HG03520 (cell line): Measurements from ENCODE around the gene GASK1A.
"Not testable (repeated sequence)": the region's sequence is repeated elsewhere in the genome, so short reads cannot be mapped to it uniquely, and the experiment has no call there.

Experiments
- ATAC-seq: cut with Tn5 transposase; IDR thresholded peaks from one replicate; pipeline ENCODE4 v1.9.1; 2021; ENCODE audit warnings: mild to moderate bottlenecking, moderate library complexity; ENCODE audit not compliant: unreplicated experiment

GASK1A gene

GRCh38 chr3:43030162-43030935 lies 51.2 kb downstream of the GASK1A start:
- no peak for ATAC-seq

- no peak for ATAC-seq
Measured at GRCh38 chr3:43031485-43031884, 52.4 kb downstream of the GASK1A start.

GRCh38 chr3:43031889-43032545 lies 52.9 kb downstream of the GASK1A start:
- ATAC-seq: no peak

- no peak for ATAC-seq
Measured at GRCh38 chr3:43032646-43033628, 53.8 kb downstream of the GASK1A start.

GRCh38 chr3:43034200-43034599 lies 55.1 kb downstream of the GASK1A start:
- no peak for ATAC-seq

GRCh38 chr3:43034911-43035310 lies 55.8 kb downstream of the GASK1A start:
- ATAC-seq: no peak

GRCh38 chr3:43035801-43036365 lies 56.8 kb downstream of the GASK1A start:
- ATAC-seq: no peak

GRCh38 chr3:43036621-43037423 lies 57.7 kb downstream of the GASK1A start:
- no peak for ATAC-seq

GRCh38 chr3:43038010-43038409 lies 58.9 kb downstream of the GASK1A start:
- ATAC-seq: no peak

- ATAC-seq: no peak
Measured at GRCh38 chr3:43041517-43041916, 62.4 kb downstream of the GASK1A start.

GRCh38 chr3:43043071-43043766 lies 64.1 kb downstream of the GASK1A start:
- ATAC-seq: no peak

GRCh38 chr3:43043793-43044192 lies 64.7 kb downstream of the GASK1A start:
- no peak for ATAC-seq

- ATAC-seq: not testable (repeated sequence)
Measured at GRCh38 chr3:43045079-43045478, 66.0 kb downstream of the GASK1A start.

GRCh38 chr3:43046583-43046982 lies 67.5 kb downstream of the GASK1A start:
- no peak for ATAC-seq

GRCh38 chr3:43048470-43048869 lies 69.4 kb downstream of the GASK1A start:
- ATAC-seq: no peak

- no peak for ATAC-seq
Measured at GRCh38 chr3:43053291-43053690, 74.2 kb downstream of the GASK1A start.

GRCh38 chr3:43054754-43055153 lies 75.6 kb downstream of the GASK1A start:
- ATAC-seq: no peak

GRCh38 chr3:43055393-43055792 lies 76.3 kb downstream of the GASK1A start:
- no peak for ATAC-seq
